ENCODE data around the gene STXBP3. TPM values are rescaled to one million over a fixed set of nuclear protein-coding genes. Genes with fewer than 3 reads are reported as not detected.

Gene STXBP3
- total and polyA plus RNA-seq, 2 of the 13 experiments (the other 11 are each of a cell fraction or from before 2014, with no cell fraction given), result 13.0 to 20.8 TPM

- TF ChIP-seq HNF4G (IDR thresholded peaks at IDR 0.05; ENCODE audit: borderline replicate concordance, low read depth, low read length) (peak; percentile 72), HNF4G (CRISPR knock-in tag; IDR thresholded peaks at IDR 0.05; ENCODE audit: borderline replicate concordance, low read depth) (no peak), NR2C2 (CRISPR knock-in tag; IDR thresholded peaks at IDR 0.05; ENCODE audit: borderline replicate concordance) (peak; percentile 52; the same call in 1 of the 2 replicates), HNF4A (CRISPR knock-in tag; IDR thresholded peaks at IDR 0.05) (peak; percentile 80), ESRRA (CRISPR knock-in tag; IDR thresholded peaks at IDR 0.05; ENCODE audit: low read depth) (peak; percentile 76), NR2F2 (IDR thresholded peaks at IDR 0.05; ENCODE audit: borderline replicate concordance, low read depth) (0 out of 2 replicates have a peak, but pooled peaks have one; percentile 34), ZNF564 (CRISPR knock-in tag; IDR thresholded peaks at IDR 0.05) (no peak), KLF15 (CRISPR knock-in tag; IDR thresholded peaks at IDR 0.05; ENCODE audit: borderline replicate concordance) (no peak), XRCC5 (optimal IDR thresholded peaks at IDR 0.05; ENCODE audit: low read length) (no peak), ZSCAN25 (CRISPR knock-in tag; IDR thresholded peaks at IDR 0.05) (no peak)
- TF ChIP-seq, protein P1, sequence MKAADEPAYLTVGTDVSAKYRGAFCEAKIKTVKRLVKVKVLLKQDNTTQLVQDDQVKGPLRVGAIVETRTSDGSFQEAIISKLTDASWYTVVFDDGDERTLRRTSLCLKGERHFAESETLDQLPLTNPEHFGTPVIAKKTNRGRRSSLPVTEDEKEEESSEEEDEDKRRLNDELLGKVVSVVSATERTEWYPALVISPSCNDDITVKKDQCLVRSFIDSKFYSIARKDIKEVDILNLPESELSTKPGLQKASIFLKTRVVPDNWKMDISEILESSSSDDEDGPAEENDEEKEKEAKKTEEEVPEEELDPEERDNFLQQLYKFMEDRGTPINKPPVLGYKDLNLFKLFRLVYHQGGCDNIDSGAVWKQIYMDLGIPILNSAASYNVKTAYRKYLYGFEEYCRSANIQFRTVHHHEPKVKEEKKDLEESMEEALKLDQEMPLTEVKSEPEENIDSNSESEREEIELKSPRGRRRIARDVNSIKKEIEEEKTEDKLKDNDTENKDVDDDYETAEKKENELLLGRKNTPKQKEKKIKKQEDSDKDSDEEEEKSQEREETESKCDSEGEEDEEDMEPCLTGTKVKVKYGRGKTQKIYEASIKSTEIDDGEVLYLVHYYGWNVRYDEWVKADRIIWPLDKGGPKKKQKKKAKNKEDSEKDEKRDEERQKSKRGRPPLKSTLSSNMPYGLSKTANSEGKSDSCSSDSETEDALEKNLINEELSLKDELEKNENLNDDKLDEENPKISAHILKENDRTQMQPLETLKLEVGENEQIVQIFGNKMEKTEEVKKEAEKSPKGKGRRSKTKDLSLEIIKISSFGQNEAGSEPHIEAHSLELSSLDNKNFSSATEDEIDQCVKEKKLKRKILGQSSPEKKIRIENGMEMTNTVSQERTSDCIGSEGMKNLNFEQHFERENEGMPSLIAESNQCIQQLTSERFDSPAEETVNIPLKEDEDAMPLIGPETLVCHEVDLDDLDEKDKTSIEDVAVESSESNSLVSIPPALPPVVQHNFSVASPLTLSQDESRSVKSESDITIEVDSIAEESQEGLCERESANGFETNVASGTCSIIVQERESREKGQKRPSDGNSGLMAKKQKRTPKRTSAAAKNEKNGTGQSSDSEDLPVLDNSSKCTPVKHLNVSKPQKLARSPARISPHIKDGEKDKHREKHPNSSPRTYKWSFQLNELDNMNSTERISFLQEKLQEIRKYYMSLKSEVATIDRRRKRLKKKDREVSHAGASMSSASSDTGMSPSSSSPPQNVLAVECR (CRISPR knock-in tag; IDR thresholded peaks at IDR 0.05; ENCODE audit: borderline replicate concordance), result no peak
Measured at GRCh38 chr1:108829498-108829916, 83.0 kb downstream of the STXBP3 start (continued).
